Measurements from ENCODE around the gene GPSM1. TPM values are rescaled to one million over a fixed set of nuclear protein-coding genes. Genes with fewer than 3 reads are reported as not detected.

The GPSM1 gene
- total and polyA plus RNA-seq, 4 donors = 12.6 to 41.6 (median 22.7) TPM

- WGBS, 2 donors = 95% methylated on average over 17 of the region's 17 CpGs
- no peak for ATAC-seq (ENCODE audit: insufficient read depth, low FRiP score)
- Histone ChIP-seq H3K4me1 (ENCODE audit: control insufficient read depth in 5 of 5, insufficient read depth in 5 of 5, low read length in 5 of 5) (peaks cover 0 to 3% (median 0%) of the 10 kb centered on the region in 5 donors), H3K9ac (ENCODE audit: insufficient read depth in 1 of 2, low read length in 2 of 2) (no peak overlapping the region), H3K9me3 (ENCODE audit: control insufficient read depth in 4 of 4, insufficient read depth in 3 of 4, low read length in 3 of 4) (no peaks in the 10 kb centered on the region), H3K36me3 (ENCODE audit: control insufficient read depth in 4 of 4, insufficient read depth in 4 of 4, low read length in 4 of 4) (peaks cover 3 to 63% (median 14%) of the 10 kb centered on the region in 4 donors), H3K27ac (ENCODE audit: low read depth in 1 of 2, low read length in 1 of 2) (no peak overlapping the region), H3K27me3 (ENCODE audit: control insufficient read depth in 3 of 3, insufficient read depth in 3 of 3, low read length in 2 of 3) (no peaks in the 10 kb centered on the region), H3K4me3 (no peak overlapping the region)
- no peak for DNase-seq
- TF ChIP-seq CTCF (IDR thresholded peaks at IDR 0.05; ENCODE audit: control extremely low read depth, extremely low read depth) = no peak
Observed at GRCh38 chr9:136380381-136380780, 53.0 kb downstream of the GPSM1 start.

- no peaks in the 10 kb centered on the region for H3K9me3 ChIP-seq (ENCODE audit: control insufficient read depth in 4 of 4, insufficient read depth in 3 of 4, low read length in 3 of 4)
- peaks cover 3 to 63% (median 18%) of the 10 kb centered on the region in 4 donors for H3K36me3 ChIP-seq (ENCODE audit: control insufficient read depth in 4 of 4, insufficient read depth in 4 of 4, low read length in 4 of 4)
- no peak for TF ChIP-seq CTCF (IDR thresholded peaks at IDR 0.05; ENCODE audit: control extremely low read depth, extremely low read depth)
- peaks cover 0 to 3% (median 0%) of the 10 kb centered on the region in 5 donors for H3K4me1 ChIP-seq (ENCODE audit: control insufficient read depth in 5 of 5, insufficient read depth in 5 of 5, low read length in 5 of 5)
- ATAC-seq (ENCODE audit: insufficient read depth, low FRiP score) (no peak), DNase-seq (no peak)
- no peak overlapping the region for H3K9ac ChIP-seq (ENCODE audit: insufficient read depth in 1 of 2, low read length in 2 of 2)
- H3K27ac ChIP-seq (ENCODE audit: low read depth in 1 of 2, low read length in 1 of 2) = no peak overlapping the region
- no peak overlapping the region for H3K4me3 ChIP-seq
- WGBS, 2 donors = 94 to 97% methylated on average over 9 of the region's 9 CpGs
- H3K27me3 ChIP-seq (ENCODE audit: control insufficient read depth in 3 of 3, insufficient read depth in 3 of 3, low read length in 2 of 3) = no peaks in the 10 kb centered on the region
Observed at GRCh38 chr9:136381311-136381710, 54.0 kb downstream of the GPSM1 start.

GRCh38 chr9:136381966-136382513 lies 54.7 kb downstream of the GPSM1 start:
- no peak overlapping the region for H3K4me3 ChIP-seq
- H3K27ac ChIP-seq (ENCODE audit: low read depth in 1 of 2, low read length in 1 of 2) = no peak overlapping the region
- H3K27me3 ChIP-seq (ENCODE audit: control insufficient read depth in 3 of 3, insufficient read depth in 3 of 3, low read length in 2 of 3) = no peaks in the 10 kb centered on the region
- DNase-seq = no peak
- no peaks in the 10 kb centered on the region for H3K9me3 ChIP-seq (ENCODE audit: control insufficient read depth in 4 of 4, insufficient read depth in 3 of 4, low read length in 3 of 4)
- H3K4me1 ChIP-seq (ENCODE audit: control insufficient read depth in 5 of 5, insufficient read depth in 5 of 5, low read length in 5 of 5) = no peaks in the 10 kb centered on the region
- no peak for TF ChIP-seq CTCF (IDR thresholded peaks at IDR 0.05; ENCODE audit: control extremely low read depth, extremely low read depth)
- WGBS, 2 donors = 93 to 98% methylated on average over 25 of the region's 25 CpGs
- peaks cover 3 to 64% (median 18%) of the 10 kb centered on the region in 4 donors for H3K36me3 ChIP-seq (ENCODE audit: control insufficient read depth in 4 of 4, insufficient read depth in 4 of 4, low read length in 4 of 4)
- no peak overlapping the region for H3K9ac ChIP-seq (ENCODE audit: insufficient read depth in 1 of 2, low read length in 2 of 2)
- ATAC-seq (ENCODE audit: insufficient read depth, low FRiP score) = no peak

- Histone ChIP-seq H3K27ac (ENCODE audit: low read depth in 1 of 2, low read length in 1 of 2) (no peak overlapping the region), H3K9ac (ENCODE audit: insufficient read depth in 1 of 2, low read length in 2 of 2) (no peak overlapping the region), H3K4me1 (ENCODE audit: control insufficient read depth in 5 of 5, insufficient read depth in 5 of 5, low read length in 5 of 5) (no peaks in the 10 kb centered on the region), H3K36me3 (ENCODE audit: control insufficient read depth in 4 of 4, insufficient read depth in 4 of 4, low read length in 4 of 4) (peaks cover 3 to 72% (median 17%) of the 10 kb centered on the region in 4 donors), H3K4me3 (no peak overlapping the region), H3K9me3 (ENCODE audit: control insufficient read depth in 4 of 4, insufficient read depth in 3 of 4, low read length in 3 of 4) (no peaks in the 10 kb centered on the region), H3K27me3 (ENCODE audit: control insufficient read depth in 3 of 3, insufficient read depth in 3 of 3, low read length in 2 of 3) (no peaks in the 10 kb centered on the region)
- 97 to 98% methylated on average over 20 of the region's 20 CpGs for WGBS, 2 donors
- TF ChIP-seq CTCF (IDR thresholded peaks at IDR 0.05; ENCODE audit: control extremely low read depth, extremely low read depth) = no peak
- DNase-seq = no peak
- ATAC-seq (ENCODE audit: insufficient read depth, low FRiP score) = no peak
Observed at GRCh38 chr9:136383436-136383835, 56.1 kb downstream of the GPSM1 start.
